B cell (primary cell): ENCODE data around the gene KRT75. TPM values are rescaled to one million over a fixed set of nuclear protein-coding genes. Genes with fewer than 3 reads are reported as not detected.

Source experiments
- ATAC-seq: fragments of 200-7000 bp; cut with Tn5 transposase; one replicate; pipeline ENCODE4 v1.10.0; 2021; ENCODE audit warnings: low read depth, mild to moderate bottlenecking, moderate number of reproducible peaks, moderate library complexity
- CTCF ChIA-PET: fragments of 350-600 bp; sonication (Branson Sonifier 250); formaldehyde crosslinking; loops from one replicate; lab custom pipeline; 2021; ENCODE audit warnings: antibody characterized with exemption, inconsistent platforms; lab: Charles Lee
- POLR2A ChIA-PET: fragments of 350-600 bp; sonication (Branson Sonifier 250); formaldehyde crosslinking; loops from one replicate; lab custom pipeline; 2021; ENCODE audit warnings: antibody characterized with exemption; lab: Charles Lee
- DNase-seq: peaks from one replicate; pipeline ENCODE4 v3.0.0; 2013
- H2AFZ ChIP-seq: 2 replicates; pipeline ENCODE4 v1.6.1; 2012; ENCODE audit warnings: mild to moderate bottlenecking, low read depth, low read length; ENCODE audit not compliant: insufficient read depth, poor library complexity, severe bottlenecking
- H3K27ac ChIP-seq, 2 donors: 1 replicate in 1 of 2; 2 replicates in 1 of 2; pipeline ENCODE4 v1.5.1; 2012 to 2013; ENCODE audit warnings: low read length in 2 of 2, mild to moderate bottlenecking in 2 of 2, moderate library complexity in 1 of 2
- H3K27me3 ChIP-seq, 4 experiments: fragments of 200-600 bp in 1 of 4; sonication (generic) in 1 of 4; replicated peaks in 1 of 4; 1 replicate in 2 of 4; 2 replicates in 2 of 4; pipeline versions ENCODE4 v1.6.1 to v1.7.0; 2013 to 2016; ENCODE audit warnings: low read length in 3 of 4, mild to moderate bottlenecking in 2 of 4, mixed read lengths in 1 of 4, moderate library complexity in 1 of 4; ENCODE audit not compliant: insufficient read depth in 4 of 4, control insufficient read depth in 3 of 4; ENCODE audit errors: control extremely low read depth in 1 of 4
- H3K36me3 ChIP-seq, 2 experiments: replicated peaks in 1 of 2; 1 replicate in 1 of 2; 2 replicates in 1 of 2; pipeline versions ENCODE4 v1.6.1 to v1.7.1; 2013; ENCODE audit warnings: low read length in 1 of 2; ENCODE audit not compliant: insufficient read depth in 2 of 2, control insufficient read depth in 1 of 2; ENCODE audit errors: control extremely low read depth in 1 of 2, extremely low read depth in 1 of 2
- H3K4me1 ChIP-seq, 2 donors: fragments of 200-600 bp in 1 of 2; sonication (generic) in 1 of 2; 1 replicate in 1 of 2; 2 replicates in 1 of 2; pipeline versions ENCODE4 v1.5.1 to v1.6.1; 2013 to 2017; ENCODE audit warnings: low read length in 2 of 2; ENCODE audit not compliant: control insufficient read depth in 2 of 2, insufficient read depth in 2 of 2
- H3K4me2 ChIP-seq: replicated peaks from 2 replicates; pipeline ENCODE3; 2012; ENCODE audit warnings: mild to moderate bottlenecking, low read depth, low read length; ENCODE audit not compliant: poor library complexity, severe bottlenecking
- H3K4me3 ChIP-seq, 5 experiments: fragments of 200-600 bp in 1 of 5; sonication (generic) in 1 of 5; 1 replicate in 3 of 5; 2 replicates in 2 of 5; pipeline versions ENCODE4 v1.5.1 to v1.7.0; 2011 to 2016; ENCODE audit warnings: low read length in 4 of 5, mild to moderate bottlenecking in 4 of 5, low read depth in 2 of 5, control low read depth in 1 of 5, moderate library complexity in 1 of 5; ENCODE audit not compliant: insufficient read depth in 1 of 5; ENCODE audit errors: control extremely low read depth in 1 of 5, extremely low read depth in 1 of 5
- H3K79me2 ChIP-seq: fragments of 200-600 bp; sonication (generic); one replicate; pipeline ENCODE4 v1.6.0; 2016; ENCODE audit warnings: low read length; ENCODE audit not compliant: control insufficient read depth, insufficient read depth
- H3K9ac ChIP-seq: fragments of 200-600 bp; sonication (generic); 2 replicates; pipeline ENCODE4 v1.6.1; 2017; ENCODE audit warnings: mild to moderate bottlenecking, low read length, moderate library complexity
- H3K9me3 ChIP-seq, 3 donors: one replicate each; pipeline versions ENCODE4 v1.6.1 to v1.7.1; 2013; ENCODE audit warnings: low read length in 2 of 3; ENCODE audit not compliant: control insufficient read depth in 2 of 3, insufficient read depth in 1 of 3; ENCODE audit errors: control extremely low read depth in 1 of 3
- H4K20me1 ChIP-seq: 2 replicates; pipeline ENCODE4 v1.6.0; 2012; ENCODE audit warnings: mild to moderate bottlenecking, low read length; ENCODE audit not compliant: insufficient read depth, control insufficient read depth, poor library complexity, severe bottlenecking
- H3K27ac Mint-ChIP-seq: one replicate; pipeline ENCODE4 v1.8.0; 2021; ENCODE audit warnings: mixed read lengths
- H3K27me3 Mint-ChIP-seq: one replicate; pipeline ENCODE4 v1.8.0; 2021; ENCODE audit warnings: mixed read lengths
- H3K4me1 Mint-ChIP-seq: one replicate; pipeline ENCODE4 v1.8.0; 2021; ENCODE audit warnings: mixed read lengths
- H3K4me3 Mint-ChIP-seq: one replicate; pipeline ENCODE4 v1.8.0; 2021; ENCODE audit warnings: mixed read lengths
- H3K9me3 Mint-ChIP-seq: one replicate; pipeline ENCODE4 v1.8.0; 2022; ENCODE audit warnings: mixed read lengths; ENCODE audit not compliant: insufficient read depth
- EZH2 ChIP-seq: IDR thresholded peaks from 2 replicates; pipeline ENCODE4 v1.6.1; 2012; ENCODE audit warnings: borderline replicate concordance, low read depth, mild to moderate bottlenecking, moderate library complexity, low read length; ENCODE audit not compliant: insufficient read depth, poor library complexity, severe bottlenecking
- WGBS: methylation state at CpG from one replicate; pipeline ENCODE4 v1.1.5; 2013; ENCODE audit warnings: missing lambda C conversion rate; ENCODE audit not compliant: insufficient coverage; 5-methylcytosine and 5-hydroxymethylcytosine counted together
- intact Hi-C: fragments of 100-400 bp; cut with micrococcal nuclease; formaldehyde crosslinking; loops from one replicate; pipeline ENCODE4 v1.10.0; 2022
- polyA plus RNA-seq: library from polyadenylated mRNA; depleted of rRNA; stranded (reverse); fragments of >200 nt; gene quantifications from 2 replicates; pipeline ENCODE4 v1.2.3, GENCODE V29; 2012
- total RNA-seq, 2 donors: library from RNA; stranded (reverse); fragments of 120-200 nt in 1 of 2; gene quantifications; 1 replicate in 1 of 2; 2 replicates in 1 of 2; pipeline versions ENCODE4 v1.2.3 to v1.2.4, GENCODE V29; 2013 to 2022
- TF ChIP-seq, protein P1 (sequence below): fragments of 200-600 bp; IDR thresholded peaks from one replicate; pipeline ENCODE4 v1.8.0; 2022; ENCODE audit warnings: antibody characterized with exemption, mild to moderate bottlenecking

KRT75 gene
- total and polyA plus RNA-seq, 2 donors (not counting 1 experiment from before 2014, with no cell fraction given): not detected

DNA sequence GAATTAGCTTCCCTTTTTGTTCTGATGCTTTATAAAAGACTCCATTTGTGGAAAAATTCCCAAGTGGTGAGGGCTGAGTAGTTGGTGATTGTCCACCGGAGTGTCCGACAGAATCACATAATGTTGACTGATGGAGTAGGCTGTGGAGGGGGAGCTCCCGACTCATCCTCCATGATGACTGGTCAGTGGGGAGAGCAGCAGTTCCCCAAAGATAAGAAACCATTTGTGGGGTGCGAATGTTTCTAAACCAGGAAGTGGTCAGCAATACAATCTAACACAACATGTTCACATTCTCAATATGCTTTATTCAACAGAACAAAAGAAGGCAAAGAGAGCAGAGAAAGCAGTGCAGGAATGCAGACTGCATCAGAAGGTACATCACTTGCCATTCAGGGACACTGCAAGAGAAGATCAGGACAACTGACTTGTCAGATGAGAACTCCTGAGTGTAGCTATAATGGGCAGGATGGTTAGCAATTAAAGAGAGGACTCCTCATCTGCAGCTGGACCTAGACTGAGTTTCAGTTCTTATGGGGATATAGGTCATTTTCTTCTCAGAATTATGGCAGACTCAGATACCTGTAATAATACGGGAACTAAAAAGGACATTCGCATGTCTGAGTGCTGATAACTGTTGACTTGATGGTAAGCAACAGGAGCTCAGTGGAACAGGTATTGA lies 12.3 kb upstream of the KRT75 start:
- H3K4me3 Mint-ChIP-seq: no peak overlapping the region
- Histone ChIP-seq H3K79me2 (no peaks in the 10 kb centered on the region), H3K27me3 (peaks cover 0 to 3% (median 0%) of the 10 kb centered on the region in 4 experiments), H3K9me3 (no peaks in the 10 kb centered on the region), H3K4me2 (no peak overlapping the region), H3K36me3 (no peaks in the 10 kb centered on the region), H2AFZ (no peak overlapping the region), H3K4me1 (no peaks in the 10 kb centered on the region), H4K20me1 (no peaks in the 10 kb centered on the region), H3K9ac (no peak overlapping the region), H3K27ac (no peak overlapping the region), H3K4me3 (no peak overlapping the region)
- WGBS: 69% methylated on average over 4 of the region's 6 CpGs
- ATAC-seq (no peak), DNase-seq (no peak)
- H3K27ac Mint-ChIP-seq: no peak overlapping the region
- peaks cover 3% of the 10 kb centered on the region for H3K4me1 Mint-ChIP-seq
- ChIA-PET POLR2A (no interaction called here), CTCF (no interaction called here)
- H3K9me3 Mint-ChIP-seq: peaks cover 2% of the 10 kb centered on the region
- peaks cover 27% of the 10 kb centered on the region for H3K27me3 Mint-ChIP-seq
- intact Hi-C loops: no loop called here
- TF ChIP-seq, protein P1, sequence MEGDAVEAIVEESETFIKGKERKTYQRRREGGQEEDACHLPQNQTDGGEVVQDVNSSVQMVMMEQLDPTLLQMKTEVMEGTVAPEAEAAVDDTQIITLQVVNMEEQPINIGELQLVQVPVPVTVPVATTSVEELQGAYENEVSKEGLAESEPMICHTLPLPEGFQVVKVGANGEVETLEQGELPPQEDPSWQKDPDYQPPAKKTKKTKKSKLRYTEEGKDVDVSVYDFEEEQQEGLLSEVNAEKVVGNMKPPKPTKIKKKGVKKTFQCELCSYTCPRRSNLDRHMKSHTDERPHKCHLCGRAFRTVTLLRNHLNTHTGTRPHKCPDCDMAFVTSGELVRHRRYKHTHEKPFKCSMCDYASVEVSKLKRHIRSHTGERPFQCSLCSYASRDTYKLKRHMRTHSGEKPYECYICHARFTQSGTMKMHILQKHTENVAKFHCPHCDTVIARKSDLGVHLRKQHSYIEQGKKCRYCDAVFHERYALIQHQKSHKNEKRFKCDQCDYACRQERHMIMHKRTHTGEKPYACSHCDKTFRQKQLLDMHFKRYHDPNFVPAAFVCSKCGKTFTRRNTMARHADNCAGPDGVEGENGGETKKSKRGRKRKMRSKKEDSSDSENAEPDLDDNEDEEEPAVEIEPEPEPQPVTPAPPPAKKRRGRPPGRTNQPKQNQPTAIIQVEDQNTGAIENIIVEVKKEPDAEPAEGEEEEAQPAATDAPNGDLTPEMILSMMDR: no peak
- no peak for TF ChIP-seq EZH2

DNA sequence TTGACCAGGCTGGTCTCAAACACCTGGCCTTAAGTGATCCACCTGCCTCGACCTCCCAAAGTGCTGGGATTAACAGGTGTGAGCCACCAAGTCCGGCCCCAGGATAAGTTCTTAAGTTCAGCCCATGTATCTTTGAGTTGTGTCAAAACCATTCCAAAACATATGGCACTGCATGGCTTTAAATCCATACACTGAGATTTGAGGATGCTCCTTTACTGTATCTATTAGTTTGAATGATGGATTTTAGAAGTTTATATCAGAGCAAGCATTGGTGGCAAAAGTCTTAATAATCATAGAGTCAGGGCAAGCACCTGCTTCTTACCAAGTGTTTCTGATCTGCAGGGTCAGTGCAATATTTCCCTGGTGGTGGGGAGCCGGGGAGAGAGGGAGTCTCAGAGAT lies 11.7 kb upstream of the KRT75 start:
- ATAC-seq: no peak
- WGBS: 75% methylated on average over 2 of the region's 3 CpGs
- no peak overlapping the region for H3K9ac ChIP-seq
- H3K79me2 ChIP-seq: no peaks in the 10 kb centered on the region
- ChIA-PET POLR2A (no interaction called here), CTCF (no interaction called here)
- H3K27ac ChIP-seq: no peak overlapping the region
- H3K4me2 ChIP-seq: no peak overlapping the region
- no peak overlapping the region for H2AFZ ChIP-seq
- DNase-seq: no peak
- H3K27me3 ChIP-seq: peaks cover 0 to 3% (median 0%) of the 10 kb centered on the region in 4 experiments
- peaks cover 32% of the 10 kb centered on the region for H3K27me3 Mint-ChIP-seq
- peaks cover 2% of the 10 kb centered on the region for H3K9me3 Mint-ChIP-seq
- H3K27ac Mint-ChIP-seq: no peak overlapping the region
- H3K9me3 ChIP-seq: no peaks in the 10 kb centered on the region
- H3K4me3 Mint-ChIP-seq: no peak overlapping the region
- peaks cover 3% of the 10 kb centered on the region for H3K4me1 Mint-ChIP-seq
- no peak for TF ChIP-seq EZH2
- TF ChIP-seq, protein P1: no peak
- intact Hi-C loops: no loop called here
- no peak overlapping the region for H3K4me3 ChIP-seq
- no peaks in the 10 kb centered on the region for H4K20me1 ChIP-seq
- H3K36me3 ChIP-seq: no peaks in the 10 kb centered on the region
- no peaks in the 10 kb centered on the region for H3K4me1 ChIP-seq
